Mesenteric fat pad (tissue), 1 donor: ENCODE measurements around the gene MRPL4. TPM values are rescaled to one million over a fixed set of nuclear protein-coding genes. Genes with fewer than 3 reads are reported as not detected.

Source experiments
- DNase-seq: peaks from one replicate; pipeline ENCODE4 v3.0.0-alpha.2; 2020; ENCODE audit warnings: low spot score
- total RNA-seq: library from RNA; stranded (reverse); fragmentation: NEBNext Ultra II Directional; extraction: Animal tissue kit (Norgen Biotek cat#: 25700); gene quantifications from one replicate; pipeline ENCODE4 v1.2.1, GENCODE V29; 2021
- donor health status: DM: yes; HTN: yes; CAD: no.

Gene MRPL4
- total RNA-seq, 1 donor from 2014 or later = 54.5 TPM

- no peak for DNase-seq
Observed at GRCh38 chr19:10286803-10287737, 35.1 kb downstream of the MRPL4 start, which contains the start of gene ICAM4. TSS of gene ICAM4 (plus strand) at chr19:10286955. CDS start at chr19:10287013, 58 bp downstream.

GRCh38 chr19:10288662-10289166 lies 36.7 kb downstream of the MRPL4 start:
- DNase-seq = no peak

GRCh38 chr19:10289167-10289835 lies 37.3 kb downstream of the MRPL4 start:
- no peak for DNase-seq

- DNase-seq = no peak
Observed at GRCh38 chr19:10289836-10290356, 37.9 kb downstream of the MRPL4 start, which contains the start of gene ICAM5. TSS of gene ICAM5 (plus strand) at chr19:10289952. CDS start at chr19:10290044, 92 bp downstream.

- DNase-seq = no peak
Observed at GRCh38 chr19:10290357-10290875, 38.4 kb downstream of the MRPL4 start.

GRCh38 chr19:10290876-10291553 lies 39.0 kb downstream of the MRPL4 start:
- no peak for DNase-seq

GRCh38 chr19:10291554-10292205 lies 39.7 kb downstream of the MRPL4 start:
- no peak for DNase-seq

- peak; percentile 96 for DNase-seq
Observed at GRCh38 chr19:10292206-10292788, 40.3 kb downstream of the MRPL4 start.

- DNase-seq = no peak
Observed at GRCh38 chr19:10292789-10293636, 41.0 kb downstream of the MRPL4 start.

GRCh38 chr19:10293637-10294367 lies 41.8 kb downstream of the MRPL4 start:
- no peak for DNase-seq

GRCh38 chr19:10294368-10294697 lies 42.3 kb downstream of the MRPL4 start:
- no peak for DNase-seq

- no peak for DNase-seq
Observed at GRCh38 chr19:10295305-10295846, 43.4 kb downstream of the MRPL4 start.

- DNase-seq = no peak
Observed at GRCh38 chr19:10295847-10296591, 44.0 kb downstream of the MRPL4 start.

- no peak for DNase-seq
Observed at GRCh38 chr19:10299545-10300458, 47.8 kb downstream of the MRPL4 start.

- DNase-seq = no peak
Observed at GRCh38 chr19:10305139-10305806, 53.3 kb downstream of the MRPL4 start.

GRCh38 chr19:10306327-10306726 lies 54.3 kb downstream of the MRPL4 start:
- no peak for DNase-seq
